ENCODE results near the gene DNAJC3.
"Not testable (repeated sequence)": the region's sequence is repeated elsewhere in the genome, so short reads cannot be mapped to it uniquely, and the experiment has no call there.

Gene DNAJC3

GRCh38 chr13:95783747-95784146, 106.8 kb downstream of the DNAJC3 start:
- TF ChIP-seq ZNF274 (IDR thresholded peaks at IDR 0.05; ENCODE audit: low read depth, low read length) (no peak), YY1 (IDR thresholded peaks at IDR 0.05; ENCODE audit: insufficient read depth, insufficient read length) (no peak), SUZ12 (IDR thresholded peaks at IDR 0.05; ENCODE audit: extremely low read depth, insufficient read depth, insufficient read length) (no peak)
- Histone ChIP-seq H3K27me3 (ENCODE audit: insufficient read depth, insufficient read length) (no peaks in the 10 kb centered on the region), H3K4me3 (ENCODE audit: insufficient read length, low read depth) (no peak overlapping the region), H3K36me3 (ENCODE audit: insufficient read depth, insufficient read length, low read length) (peaks cover 14% of the 10 kb centered on the region), H3K9me3 (ENCODE audit: insufficient read depth, low read length) (no peaks in the 10 kb centered on the region), H3K9ac (ENCODE audit: insufficient read length, low read depth) (no peak overlapping the region), H3K4me1 (ENCODE audit: insufficient read depth, insufficient read length) (no peaks in the 10 kb centered on the region)
- DNase-seq (ENCODE audit: low read depth, low spot score) = no peak

- no peak for TF ChIP-seq YY1 (IDR thresholded peaks at IDR 0.05; ENCODE audit: insufficient read depth, insufficient read length)
- TF ChIP-seq ZNF274 (IDR thresholded peaks at IDR 0.05; ENCODE audit: low read depth, low read length) = no peak
- TF ChIP-seq SUZ12 (IDR thresholded peaks at IDR 0.05; ENCODE audit: extremely low read depth, insufficient read depth, insufficient read length) = no peak
- peaks cover 16% of the 10 kb centered on the region for H3K36me3 ChIP-seq (ENCODE audit: insufficient read depth, insufficient read length, low read length)
These were observed 107.4 kb downstream of the DNAJC3 start for GRCh38 chr13:95784161-95784899.

GRCh38 chr13:95784900-95785290, 108.0 kb downstream of the DNAJC3 start:
- Histone ChIP-seq H3K27me3 (ENCODE audit: insufficient read depth, insufficient read length) (no peaks in the 10 kb centered on the region), H3K9ac (ENCODE audit: insufficient read length, low read depth) (no peak overlapping the region), H3K9me3 (ENCODE audit: insufficient read depth, low read length) (no peaks in the 10 kb centered on the region), H3K36me3 (ENCODE audit: insufficient read depth, insufficient read length, low read length) (peaks cover 16% of the 10 kb centered on the region), H3K4me1 (ENCODE audit: insufficient read depth, insufficient read length) (no peaks in the 10 kb centered on the region), H3K4me3 (ENCODE audit: insufficient read length, low read depth) (no peak overlapping the region)
- TF ChIP-seq YY1 (IDR thresholded peaks at IDR 0.05; ENCODE audit: insufficient read depth, insufficient read length) (no peak), ZNF274 (IDR thresholded peaks at IDR 0.05; ENCODE audit: low read depth, low read length) (no peak), SUZ12 (IDR thresholded peaks at IDR 0.05; ENCODE audit: extremely low read depth, insufficient read depth, insufficient read length) (no peak)
- no peak for DNase-seq (ENCODE audit: low read depth, low spot score)

More at GRCh38 chr13:95784161-95784899, 107.4 kb downstream of the DNAJC3 start:
- Histone ChIP-seq H3K4me3 (ENCODE audit: insufficient read length, low read depth) (no peak overlapping the region), H3K9ac (ENCODE audit: insufficient read length, low read depth) (no peak overlapping the region), H3K4me1 (ENCODE audit: insufficient read depth, insufficient read length) (no peaks in the 10 kb centered on the region), H3K27me3 (ENCODE audit: insufficient read depth, insufficient read length) (no peaks in the 10 kb centered on the region), H3K9me3 (ENCODE audit: insufficient read depth, low read length) (no peaks in the 10 kb centered on the region)
- DNase-seq (ENCODE audit: low read depth, low spot score) = no peak

GRCh38 chr13:95787356-95788099, 110.6 kb downstream of the DNAJC3 start:
- Histone ChIP-seq H3K4me3 (ENCODE audit: insufficient read length, low read depth) (no peak overlapping the region), H3K36me3 (ENCODE audit: insufficient read depth, insufficient read length, low read length) (peaks cover 27% of the 10 kb centered on the region), H3K9me3 (ENCODE audit: insufficient read depth, low read length) (no peaks in the 10 kb centered on the region), H3K27me3 (ENCODE audit: insufficient read depth, insufficient read length) (no peaks in the 10 kb centered on the region), H3K4me1 (ENCODE audit: insufficient read depth, insufficient read length) (no peaks in the 10 kb centered on the region), H3K9ac (ENCODE audit: insufficient read length, low read depth) (no peak overlapping the region)
- TF ChIP-seq SUZ12 (IDR thresholded peaks at IDR 0.05; ENCODE audit: extremely low read depth, insufficient read depth, insufficient read length) (no peak), ZNF274 (IDR thresholded peaks at IDR 0.05; ENCODE audit: low read depth, low read length) (no peak), YY1 (IDR thresholded peaks at IDR 0.05; ENCODE audit: insufficient read depth, insufficient read length) (no peak)
- no peak for DNase-seq (ENCODE audit: low read depth, low spot score)

- Histone ChIP-seq H3K27me3 (ENCODE audit: insufficient read depth, insufficient read length) (no peaks in the 10 kb centered on the region), H3K4me3 (ENCODE audit: insufficient read length, low read depth) (no peak overlapping the region), H3K9ac (ENCODE audit: insufficient read length, low read depth) (no peak overlapping the region), H3K9me3 (ENCODE audit: insufficient read depth, low read length) (no peaks in the 10 kb centered on the region), H3K4me1 (ENCODE audit: insufficient read depth, insufficient read length) (no peaks in the 10 kb centered on the region), H3K36me3 (ENCODE audit: insufficient read depth, insufficient read length, low read length) (peaks cover 33% of the 10 kb centered on the region)
- no peak for DNase-seq (ENCODE audit: low read depth, low spot score)
- TF ChIP-seq SUZ12 (IDR thresholded peaks at IDR 0.05; ENCODE audit: extremely low read depth, insufficient read depth, insufficient read length) = no peak
- TF ChIP-seq YY1 (IDR thresholded peaks at IDR 0.05; ENCODE audit: insufficient read depth, insufficient read length) = no peak
- no peak for TF ChIP-seq ZNF274 (IDR thresholded peaks at IDR 0.05; ENCODE audit: low read depth, low read length)
These were observed 111.1 kb downstream of the DNAJC3 start for GRCh38 chr13:95788100-95788463.

GRCh38 chr13:95789315-95789714, 112.4 kb downstream of the DNAJC3 start:
- H3K36me3 ChIP-seq (ENCODE audit: insufficient read depth, insufficient read length, low read length) = peaks cover 34% of the 10 kb centered on the region
- not testable (repeated sequence) for DNase-seq (ENCODE audit: low read depth, low spot score); H3K4me1 ChIP-seq (ENCODE audit: insufficient read depth, insufficient read length); H3K9ac ChIP-seq (ENCODE audit: insufficient read length, low read depth); H3K9me3 ChIP-seq (ENCODE audit: insufficient read depth, low read length); H3K27me3 ChIP-seq (ENCODE audit: insufficient read depth, insufficient read length); H3K4me3 ChIP-seq (ENCODE audit: insufficient read length, low read depth)

GRCh38 chr13:95791084-95791722, 114.3 kb downstream of the DNAJC3 start:
- H3K36me3 ChIP-seq (ENCODE audit: insufficient read depth, insufficient read length, low read length) = peaks cover 34% of the 10 kb centered on the region
- H3K27me3 ChIP-seq (ENCODE audit: insufficient read depth, insufficient read length) = no peaks in the 10 kb centered on the region
- no peak overlapping the region for H3K9ac ChIP-seq (ENCODE audit: insufficient read length, low read depth)
- no peaks in the 10 kb centered on the region for H3K4me1 ChIP-seq (ENCODE audit: insufficient read depth, insufficient read length)
- DNase-seq (ENCODE audit: low read depth, low spot score) = no peak
- H3K4me3 ChIP-seq (ENCODE audit: insufficient read length, low read depth) = no peak overlapping the region
- no peaks in the 10 kb centered on the region for H3K9me3 ChIP-seq (ENCODE audit: insufficient read depth, low read length)
- no peak for TF ChIP-seq SUZ12 (IDR thresholded peaks at IDR 0.05; ENCODE audit: extremely low read depth, insufficient read depth, insufficient read length)
- TF ChIP-seq ZNF274 (IDR thresholded peaks at IDR 0.05; ENCODE audit: low read depth, low read length) = no peak
- TF ChIP-seq YY1 (IDR thresholded peaks at IDR 0.05; ENCODE audit: insufficient read depth, insufficient read length) = no peak
